AG04450 (cell line): ENCODE data around the gene OR6C74. TPM values are rescaled to one million over a fixed set of nuclear protein-coding genes. Genes with fewer than 3 reads are reported as not detected.

Experiments used
- CTCF ChIA-PET: fragments of 300-600, 350-600 bp; formaldehyde crosslinking; extraction: SDS; loops from one replicate; lab custom pipeline; 2022; ENCODE audit warnings: antibody characterized with exemption, inconsistent platforms; lab: Charles Lee
- POLR2A ChIA-PET: fragments of 350-600 bp; formaldehyde crosslinking; extraction: SDS; loops from one replicate; lab custom pipeline; 2021; ENCODE audit warnings: antibody characterized with exemption, inconsistent platforms; lab: Yijun Ruan, JAX
- DNase-seq: peaks from one replicate; pipeline ENCODE4 v3.0.0-alpha.2; 2011; ENCODE audit warnings: low read depth, low spot score
- H3K27ac ChIP-seq: one replicate; pipeline ENCODE4 v1.5.1; 2012; ENCODE audit warnings: low read depth, low read length, control low read depth
- H3K27me3 ChIP-seq: one replicate; pipeline ENCODE4 v1.6.0; 2012; ENCODE audit warnings: low read length; ENCODE audit not compliant: control insufficient read depth, insufficient read depth
- H3K4me3 ChIP-seq: 2 replicates; pipeline ENCODE4 v1.5.1; 2011; ENCODE audit warnings: mild to moderate bottlenecking, low read depth, low read length, control low read depth
- H3K9me3 ChIP-seq: 2 replicates; pipeline ENCODE4 v1.5.1; 2012; ENCODE audit warnings: low read length; ENCODE audit not compliant: control insufficient read depth, insufficient read depth
- polyA minus RNA-seq: library from RNA; depleted of rRNA, polyadenylated mRNA; stranded (reverse); fragments of >200 nt; gene quantifications from 2 replicates; pipeline ENCODE4 v1.2.3, GENCODE V29; 2011; rRNA and poly(A)+ RNA removed
- polyA plus RNA-seq: library from polyadenylated mRNA; depleted of rRNA; stranded (reverse); fragments of >200 nt; gene quantifications from 2 replicates; pipeline ENCODE4 v1.2.3, GENCODE V29; 2011; rRNA removed
- TF ChIP-seq, protein P1 (sequence below): IDR thresholded peaks from 2 replicates; pipeline ENCODE4 v1.5.1; 2011; ENCODE audit warnings: low read depth, low read length, control low read depth, inconsistent platforms

Gene OR6C74
- polyA plus RNA-seq: not detected in 2 replicates
- not detected in 2 replicates for polyA minus RNA-seq

DNA sequence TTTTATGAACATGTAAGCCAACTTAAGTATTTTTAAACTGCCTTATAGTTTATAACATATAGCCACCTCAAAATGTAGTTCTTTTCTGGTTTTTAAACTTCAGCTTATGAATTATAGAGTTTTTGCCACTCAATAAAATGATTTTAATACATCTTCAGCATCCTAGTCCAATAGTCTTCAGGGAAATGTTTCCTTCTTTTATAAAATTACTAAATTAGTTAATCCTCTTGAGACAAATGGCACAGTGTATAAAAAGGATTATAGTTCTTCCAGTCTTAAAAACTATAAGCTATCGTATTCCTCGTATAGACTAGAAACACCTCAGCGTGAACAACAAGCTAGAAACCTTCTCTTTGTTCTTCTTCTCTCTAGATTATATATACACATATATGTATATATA lies at the start of gene OR6C74:
Gene OR6C74 (plus strand): TSS at position 301 of the 400 bp plus-strand sequence. CDS start 2,679 bp downstream, outside the sequence.
- ChIA-PET CTCF (no interaction called here), POLR2A (no interaction called here)
- DNase-seq: no peak
- no peak within 1 kb of the TSS for H3K4me3 ChIP-seq
- no peak within 1 kb of the TSS for H3K27ac ChIP-seq
- H3K27me3 ChIP-seq: no peaks in the 10 kb centered on the region
- TF ChIP-seq, protein P1, sequence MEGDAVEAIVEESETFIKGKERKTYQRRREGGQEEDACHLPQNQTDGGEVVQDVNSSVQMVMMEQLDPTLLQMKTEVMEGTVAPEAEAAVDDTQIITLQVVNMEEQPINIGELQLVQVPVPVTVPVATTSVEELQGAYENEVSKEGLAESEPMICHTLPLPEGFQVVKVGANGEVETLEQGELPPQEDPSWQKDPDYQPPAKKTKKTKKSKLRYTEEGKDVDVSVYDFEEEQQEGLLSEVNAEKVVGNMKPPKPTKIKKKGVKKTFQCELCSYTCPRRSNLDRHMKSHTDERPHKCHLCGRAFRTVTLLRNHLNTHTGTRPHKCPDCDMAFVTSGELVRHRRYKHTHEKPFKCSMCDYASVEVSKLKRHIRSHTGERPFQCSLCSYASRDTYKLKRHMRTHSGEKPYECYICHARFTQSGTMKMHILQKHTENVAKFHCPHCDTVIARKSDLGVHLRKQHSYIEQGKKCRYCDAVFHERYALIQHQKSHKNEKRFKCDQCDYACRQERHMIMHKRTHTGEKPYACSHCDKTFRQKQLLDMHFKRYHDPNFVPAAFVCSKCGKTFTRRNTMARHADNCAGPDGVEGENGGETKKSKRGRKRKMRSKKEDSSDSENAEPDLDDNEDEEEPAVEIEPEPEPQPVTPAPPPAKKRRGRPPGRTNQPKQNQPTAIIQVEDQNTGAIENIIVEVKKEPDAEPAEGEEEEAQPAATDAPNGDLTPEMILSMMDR: no peak
- H3K9me3 ChIP-seq: no peaks in the 10 kb centered on the region; the same call in 1 of the 2 replicates

DNA sequence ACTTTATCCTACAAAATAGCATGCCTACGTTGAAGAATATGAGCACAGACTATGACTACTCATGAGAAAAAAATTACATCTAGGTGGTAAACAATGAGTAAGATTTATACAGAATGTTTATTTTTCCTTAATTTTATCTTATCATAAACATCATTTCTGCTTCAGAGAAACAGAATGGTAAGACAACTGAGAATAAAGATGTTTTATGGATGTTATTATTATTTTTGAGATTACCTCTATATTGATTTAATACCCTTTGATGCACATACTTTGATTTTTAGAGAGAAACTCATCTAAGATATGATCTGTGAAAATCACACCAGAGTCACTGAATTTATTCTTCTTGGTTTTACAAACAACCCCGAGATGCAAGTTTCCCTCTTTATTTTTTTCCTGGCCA lies 23.7 kb upstream of the OR6C74 start, which contains the start of gene OR10A7:
Gene OR10A7 (plus strand): TSS at position 301 of the 400 bp plus-strand sequence. CDS start 0 bp downstream, at position 301.
- H3K27ac ChIP-seq: no peak within 1 kb of the TSS
- CTCF ChIA-PET: no interaction called here
- H3K4me3 ChIP-seq: no peak within 1 kb of the TSS
- H3K9me3 ChIP-seq: no peaks in the 10 kb centered on the region
- DNase-seq: no peak
- POLR2A ChIA-PET: no interaction called here
- no peaks in the 10 kb centered on the region for H3K27me3 ChIP-seq
- TF ChIP-seq, protein P1: no peak

DNA sequence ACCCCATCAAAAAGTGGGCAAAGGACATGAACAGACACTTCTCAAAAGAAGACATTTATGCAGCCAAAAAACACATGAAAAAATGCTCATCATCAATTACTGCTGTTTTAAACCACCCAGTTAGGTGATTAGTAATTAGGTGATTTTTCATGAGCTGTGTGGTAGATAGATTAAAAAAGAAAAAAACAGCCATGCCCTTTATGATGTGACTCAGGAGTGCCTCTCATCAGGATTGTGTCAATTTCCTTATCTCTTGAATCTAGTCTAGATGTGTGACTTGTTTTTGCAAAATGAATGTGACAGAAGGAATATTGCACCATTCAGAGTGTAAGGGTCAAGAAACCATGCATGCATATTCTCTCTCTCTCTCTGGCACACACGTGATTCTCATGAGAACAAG lies 17.9 kb upstream of the OR6C74 start:
- DNase-seq: no peak
- POLR2A ChIA-PET: no interaction called here
- TF ChIP-seq, protein P1: no peak

DNA sequence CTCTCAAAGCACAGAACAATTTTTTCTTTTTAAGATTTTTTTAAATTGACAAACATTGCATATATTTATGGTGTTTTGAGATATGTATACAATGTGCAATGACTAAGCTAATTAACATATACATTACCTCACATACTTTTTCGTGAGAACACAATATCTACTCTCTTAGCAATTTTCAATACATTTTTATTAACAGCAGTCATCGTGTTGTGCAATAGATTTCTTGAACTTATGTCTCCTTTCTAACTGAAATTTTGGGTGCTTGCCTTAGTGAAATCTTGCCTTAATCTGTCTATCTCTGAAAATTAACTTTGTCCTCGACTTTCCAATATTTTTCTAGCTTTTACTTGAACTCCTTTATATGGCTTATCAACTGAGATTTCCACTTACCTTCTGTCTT lies 16.8 kb upstream of the OR6C74 start:
- Histone ChIP-seq H3K4me3 (no peak overlapping the region), H3K27ac (no peak overlapping the region), H3K27me3 (no peaks in the 10 kb centered on the region), H3K9me3 (no peaks in the 10 kb centered on the region)
- ChIA-PET POLR2A (no interaction called here), CTCF (no interaction called here)
- TF ChIP-seq, protein P1: no peak
- no peak for DNase-seq

More for the DNA sequence above, 17.9 kb upstream of the OR6C74 start:
- CTCF ChIA-PET: no interaction called here
- H3K27ac ChIP-seq: no peak overlapping the region
- no peaks in the 10 kb centered on the region for H3K9me3 ChIP-seq
- no peaks in the 10 kb centered on the region for H3K27me3 ChIP-seq
- no peak overlapping the region for H3K4me3 ChIP-seq

DNA sequence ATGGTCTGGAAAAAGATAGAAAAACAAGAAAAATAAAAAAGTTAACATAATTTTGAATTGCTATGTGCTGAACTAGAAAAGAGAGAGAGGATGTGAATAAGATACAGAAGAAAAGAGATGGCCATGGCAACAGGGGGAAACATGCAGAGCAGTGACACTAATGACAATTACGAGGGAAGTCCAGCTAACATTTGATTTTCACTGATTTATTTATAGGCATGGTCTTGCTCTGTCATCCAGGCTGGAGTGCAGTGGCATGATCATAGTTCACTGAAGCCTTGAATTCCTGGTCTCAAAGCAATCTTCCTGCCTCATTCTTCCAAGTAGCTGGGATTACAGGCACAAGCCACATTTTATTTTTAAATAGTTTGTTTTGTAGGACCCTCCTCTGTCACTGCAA lies 1.8 kb downstream of the OR6C74 start:
- no peaks in the 10 kb centered on the region for H3K27me3 ChIP-seq
- DNase-seq: no peak
- POLR2A ChIA-PET: no interaction called here

More for the DNA sequence above, 1.8 kb downstream of the OR6C74 start:
- H3K4me3 ChIP-seq: no peak overlapping the region
- CTCF ChIA-PET: no interaction called here
- no peak overlapping the region for H3K27ac ChIP-seq
- no peaks in the 10 kb centered on the region; the same call in 1 of the 2 replicates for H3K9me3 ChIP-seq
- TF ChIP-seq, protein P1: no peak
